Smooth muscle cell of the brain vasculature (primary cell): Measurements from ENCODE around the gene PUS10.
"Not testable (repeated sequence)": the region's sequence is repeated elsewhere in the genome, so short reads cannot be mapped to it uniquely, and the experiment has no call there.

Experiments
- DNase-seq: peaks from one replicate; pipeline ENCODE4 v3.0.0-alpha.2; 2012; ENCODE audit warnings: low read depth, low spot score

PUS10 gene

DNA sequence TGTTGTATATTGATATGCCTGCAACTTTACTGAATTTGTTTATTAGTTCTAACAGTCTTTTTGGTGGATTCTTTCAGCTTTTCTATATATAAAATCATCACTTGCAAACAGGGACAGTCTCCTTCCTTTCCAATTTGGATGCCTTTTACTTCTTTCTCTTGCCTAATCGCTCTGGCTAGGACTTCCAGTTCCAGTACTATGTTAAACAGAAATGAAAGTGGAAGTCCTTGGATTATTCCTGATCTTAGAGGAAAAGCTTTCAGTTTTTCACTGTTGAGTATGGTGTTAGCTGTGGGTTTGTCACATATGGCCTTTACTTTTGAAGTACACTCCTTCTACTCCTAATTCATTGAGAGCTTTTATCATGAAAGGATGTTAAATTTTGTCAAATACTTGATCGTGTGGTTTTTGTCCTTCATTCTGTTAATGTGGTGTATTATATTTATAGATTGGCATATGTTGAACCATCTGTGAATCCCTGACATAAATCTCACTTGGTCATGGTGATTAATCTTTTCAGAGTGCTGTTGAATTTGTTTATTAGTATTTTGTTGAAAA lies 83.8 kb downstream of the PUS10 start:
- DNase-seq = no peak

DNA sequence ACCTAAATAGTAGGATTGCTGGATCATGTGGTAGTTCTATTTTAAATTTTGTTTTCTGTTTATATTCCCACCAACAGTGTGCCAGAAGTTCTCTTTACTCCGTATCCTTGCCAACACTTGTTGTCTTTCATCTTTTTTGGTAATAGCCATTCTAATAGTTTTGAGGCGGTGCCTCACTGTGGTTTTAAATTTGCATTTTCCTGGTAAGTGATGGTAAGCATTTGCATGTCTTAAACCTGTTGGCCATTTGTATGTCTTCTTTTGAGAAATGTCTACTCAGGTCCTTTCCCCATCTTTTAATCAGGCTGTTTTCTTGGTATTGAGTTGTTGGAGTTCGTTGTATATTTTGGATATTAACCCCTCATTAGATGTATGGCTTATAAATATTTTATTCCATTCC lies 85.1 kb downstream of the PUS10 start:
- no peak for DNase-seq

- DNase-seq = not testable (repeated sequence)
Observed at GRCh38 chr2:60932061-60932460, 86.0 kb downstream of the PUS10 start.

DNA sequence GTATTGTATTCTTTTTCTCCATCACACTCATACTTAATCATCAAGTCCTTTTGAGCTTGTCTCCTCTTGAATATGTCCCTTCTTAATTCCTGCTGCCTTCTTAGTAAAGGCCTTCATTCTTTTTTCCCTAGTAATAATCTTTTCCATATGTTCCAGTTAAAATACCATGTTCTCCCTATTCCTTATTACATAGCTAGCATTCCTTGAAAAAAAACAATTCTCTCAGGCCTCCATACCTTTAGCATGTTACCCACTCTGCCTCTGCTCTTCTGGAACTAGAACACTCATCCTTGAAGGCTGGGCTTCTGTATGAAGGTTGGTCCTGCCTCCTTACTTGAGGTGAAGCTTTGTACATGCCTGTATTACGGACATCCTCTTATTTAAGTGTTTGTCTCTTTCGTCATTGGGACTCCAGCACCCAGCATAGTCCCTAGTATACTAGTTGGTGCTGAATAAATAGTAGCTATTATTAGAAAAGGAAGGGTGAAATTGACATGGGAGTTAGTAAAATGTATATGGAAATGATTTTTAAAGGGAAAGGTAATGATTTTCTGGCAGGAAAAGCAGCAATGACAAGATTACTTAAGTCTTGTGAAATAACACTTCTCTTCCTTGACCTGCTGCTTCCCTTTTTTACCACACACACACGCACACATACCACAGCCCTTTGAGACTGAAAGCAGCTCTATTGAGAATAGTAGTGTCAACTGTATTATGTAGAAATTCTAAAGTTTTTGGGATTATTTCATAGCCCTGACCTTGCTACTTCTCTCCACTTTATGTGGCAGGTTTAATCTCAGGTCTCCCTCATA lies 91.1 kb downstream of the PUS10 start:
- DNase-seq = no peak

GRCh38 chr2:60925994-60926740 lies 91.9 kb downstream of the PUS10 start:
- DNase-seq = no peak

DNA sequence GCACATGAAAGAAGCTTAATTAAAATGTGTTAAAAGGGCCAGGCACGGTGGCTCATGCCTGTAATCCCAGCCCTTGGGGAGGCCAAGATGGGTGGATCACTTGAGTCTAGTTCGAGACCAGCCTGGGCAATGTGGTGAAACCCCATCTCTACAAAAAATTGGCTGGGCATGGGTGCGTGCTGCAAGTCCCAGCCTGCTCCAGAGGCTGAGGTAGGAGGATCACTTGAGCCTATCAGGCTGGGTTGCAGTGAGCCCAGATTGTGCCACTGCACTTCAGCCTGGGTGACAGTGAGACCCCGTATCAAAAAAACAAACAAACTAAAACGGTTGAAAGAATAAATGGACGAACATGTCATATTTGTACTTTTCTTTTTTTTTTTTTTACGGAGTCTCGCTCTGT lies 110.7 kb downstream of the PUS10 start:
- no peak for DNase-seq

DNA sequence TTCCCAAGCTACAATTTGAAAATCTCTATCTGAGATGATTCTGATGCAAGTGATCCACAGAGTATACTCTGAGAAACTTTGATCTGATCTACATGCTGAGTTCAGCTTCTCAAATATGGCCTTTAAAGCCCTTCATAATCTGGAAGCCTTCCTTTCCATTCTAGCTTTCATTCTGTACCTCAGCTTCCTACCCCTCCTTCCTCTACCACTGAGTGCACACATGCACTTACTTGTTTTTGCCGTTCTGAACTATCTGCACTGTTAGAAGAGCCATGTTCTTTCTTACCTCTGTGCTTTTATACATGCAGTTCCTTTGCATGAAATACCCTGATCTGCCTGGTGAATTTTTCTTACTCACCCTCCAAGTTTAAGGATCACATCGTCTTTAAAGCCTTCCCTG lies 111.7 kb downstream of the PUS10 start:
- DNase-seq = no peak

DNA sequence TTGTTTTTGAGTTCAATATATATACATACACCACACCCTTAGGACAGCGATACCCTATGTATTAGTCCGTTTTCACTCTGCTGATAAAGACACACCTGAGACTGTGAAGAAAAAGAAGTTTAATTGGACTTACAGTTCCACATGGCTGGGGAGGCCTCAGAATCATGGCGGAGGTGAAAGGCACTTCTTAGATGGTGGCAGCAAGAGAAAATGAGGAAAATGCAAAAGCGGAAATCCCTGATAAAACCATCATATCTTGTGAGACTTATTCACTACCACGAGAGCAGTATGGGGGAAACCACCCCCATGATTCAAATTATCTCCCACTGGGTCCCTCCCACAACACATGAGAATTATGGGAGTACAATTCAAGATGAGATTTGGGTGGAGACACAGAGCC lies 112.2 kb downstream of the PUS10 start:
- not testable (repeated sequence) for DNase-seq

DNA sequence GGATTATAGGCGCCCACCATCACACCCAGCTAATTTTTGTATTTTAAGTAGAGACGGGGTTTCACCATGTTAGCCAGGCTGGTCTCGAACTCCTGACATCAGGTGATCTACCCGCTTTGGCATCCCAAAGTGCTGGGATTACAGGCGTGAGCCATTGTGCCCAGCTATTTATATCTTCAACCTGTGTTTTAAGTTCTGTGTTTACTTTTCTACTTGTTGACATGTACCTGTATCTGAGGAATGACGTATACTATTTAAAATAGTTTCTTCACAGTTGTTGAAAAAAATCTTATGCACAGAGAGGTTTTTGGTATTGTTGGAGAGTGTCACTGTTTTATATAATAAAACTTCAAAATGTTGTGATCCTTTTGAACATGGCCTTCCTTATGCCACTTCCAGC lies 116.8 kb downstream of the PUS10 start:
- DNase-seq = not testable (repeated sequence)

- no peak for DNase-seq
Observed at GRCh38 chr2:60899892-60900249, 118.2 kb downstream of the PUS10 start.

DNA sequence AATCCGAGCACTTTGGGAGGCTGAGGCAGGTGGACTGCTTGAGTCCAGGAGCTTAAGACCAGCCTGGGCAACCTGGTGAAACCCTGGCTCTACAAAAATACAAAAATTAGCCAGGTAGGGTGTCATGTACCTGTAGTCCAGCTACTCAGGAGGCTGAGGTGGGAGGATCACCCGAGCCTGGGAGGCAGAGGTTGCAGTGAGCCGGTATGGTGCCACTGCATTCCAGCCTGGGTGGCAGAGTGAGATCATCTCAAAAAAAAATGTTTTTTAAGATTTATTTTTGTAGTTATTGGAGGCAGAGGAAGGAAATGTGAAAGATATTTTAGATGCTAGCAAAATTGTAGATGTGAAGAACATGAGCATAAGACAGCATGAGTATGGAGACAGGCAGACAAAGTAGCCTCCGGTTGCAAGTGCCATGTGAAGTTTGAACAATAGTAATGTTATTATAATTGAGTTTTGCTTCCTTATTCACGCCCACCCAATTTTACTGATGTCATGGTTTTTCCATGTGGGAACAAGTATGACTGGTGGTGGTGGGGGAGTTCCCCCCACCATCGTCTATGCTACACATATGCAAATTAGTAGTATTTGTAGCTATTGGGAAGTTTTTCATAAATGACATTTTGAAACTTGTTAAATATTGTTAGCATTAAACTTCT lies 118.7 kb downstream of the PUS10 start:
- DNase-seq = no peak

DNA sequence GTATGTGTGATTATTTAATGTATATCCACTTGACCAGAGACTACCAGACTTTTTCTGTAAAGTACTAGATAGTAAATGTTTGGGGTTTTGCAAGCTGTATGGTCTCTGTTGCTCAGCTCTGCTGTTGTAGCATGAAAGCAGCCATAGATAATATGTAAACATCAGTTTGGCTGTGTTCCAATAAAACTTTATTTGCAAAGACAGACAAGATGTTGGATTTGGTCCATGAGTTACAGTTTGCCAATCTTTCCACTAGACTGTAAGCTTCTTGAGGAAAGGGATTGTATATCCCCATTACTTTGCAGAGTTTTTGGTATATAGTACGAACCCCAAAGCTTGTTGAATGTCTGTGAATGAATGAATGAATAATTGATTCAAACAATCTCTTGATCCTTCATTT lies 119.5 kb downstream of the PUS10 start:
- no peak for DNase-seq
